Activated T-cell treated with anti-CD3 and anti-CD28 coated beads, Interleukin-2, amount 50 U/mL, for 1 hour (primary cell): ENCODE measurements around the gene PRKAG2.
"Not testable (repeated sequence)": the region's sequence is repeated elsewhere in the genome, so short reads cannot be mapped to it uniquely, and the experiment has no call there.

Experiments used
- DNase-seq: peaks from one replicate; pipeline ENCODE4 v3.0.0-alpha.2; 2020

The PRKAG2 gene

DNA sequence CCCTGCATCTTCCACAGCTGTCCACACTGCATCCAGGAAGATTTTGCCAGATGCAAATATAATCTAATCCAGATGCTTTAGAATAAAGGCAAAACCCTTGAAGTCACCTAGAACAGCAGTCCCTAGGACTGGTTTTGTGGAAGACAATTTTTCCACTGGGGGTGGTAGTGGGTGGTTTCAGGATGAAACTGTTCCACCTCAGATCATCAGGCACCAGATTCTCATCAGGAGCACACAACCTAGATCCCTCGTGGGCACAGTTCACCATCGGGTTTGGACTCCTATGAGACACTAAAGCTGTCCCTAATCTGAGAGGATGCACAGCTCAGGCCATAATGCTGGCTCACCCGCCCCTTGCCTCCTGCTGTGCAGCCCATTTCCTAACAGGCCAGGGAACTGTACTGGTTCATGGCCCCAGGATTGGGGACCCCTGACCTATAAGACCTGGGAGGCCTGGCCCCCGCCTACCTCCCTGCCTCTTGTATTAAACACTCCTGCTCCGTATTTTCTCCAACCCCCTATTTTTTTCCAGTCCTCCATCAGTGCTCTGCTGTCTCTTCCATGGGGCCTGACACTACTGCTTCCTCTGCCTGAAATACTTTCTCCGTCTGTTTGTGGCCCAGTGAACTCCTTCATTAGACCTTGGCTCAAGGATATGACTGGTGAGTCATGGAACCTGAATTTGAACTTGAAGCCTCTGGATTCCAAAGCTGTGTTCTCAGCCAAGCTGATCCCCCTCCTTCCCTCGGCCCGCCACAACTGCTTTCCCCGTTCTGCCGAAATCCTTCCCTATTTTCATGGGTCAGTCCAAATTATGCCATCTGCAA, 277.3 kb downstream of the PRKAG2 start:
- no peak for DNase-seq

DNA sequence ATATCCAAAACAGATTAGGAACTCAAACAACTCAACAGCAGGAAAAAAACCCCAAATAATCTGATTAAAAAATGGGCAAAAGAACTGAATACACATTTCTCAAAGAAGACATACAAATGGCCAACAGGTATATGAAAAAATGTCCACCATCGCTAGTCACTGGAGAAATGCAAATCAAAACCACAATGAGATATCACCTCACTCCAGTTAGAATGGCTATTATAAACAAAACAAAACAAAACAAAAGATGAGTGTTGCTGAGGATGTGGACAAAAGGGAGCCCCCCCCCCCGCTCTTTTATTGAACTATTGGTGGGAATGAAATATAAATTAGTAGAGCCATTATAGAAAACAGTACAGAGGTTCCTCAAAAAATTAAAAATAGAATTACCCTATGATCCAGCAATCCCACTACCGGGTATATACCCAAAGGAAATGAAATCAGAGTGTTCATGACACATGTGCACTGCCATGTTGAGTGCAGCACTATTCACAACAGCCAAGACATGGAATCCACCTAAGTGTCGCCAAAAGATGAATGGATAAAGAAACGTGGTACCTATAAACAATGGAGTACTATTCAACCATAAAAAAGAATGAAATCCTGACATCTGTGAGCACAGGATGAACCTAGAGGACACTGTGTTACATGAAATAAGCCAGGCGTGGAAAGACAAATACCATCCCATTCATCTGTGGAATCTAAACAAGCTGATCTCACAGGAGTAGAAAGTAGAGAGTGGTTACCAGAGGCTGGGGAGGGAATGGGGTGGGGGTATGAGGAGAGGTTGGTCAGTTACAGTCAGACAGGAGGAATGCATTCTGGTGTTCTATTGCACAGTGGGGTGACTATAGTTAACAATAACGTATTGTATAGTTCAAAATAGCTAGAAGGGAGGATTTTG, 279.1 kb downstream of the PRKAG2 start:
- DNase-seq, result no peak

DNA sequence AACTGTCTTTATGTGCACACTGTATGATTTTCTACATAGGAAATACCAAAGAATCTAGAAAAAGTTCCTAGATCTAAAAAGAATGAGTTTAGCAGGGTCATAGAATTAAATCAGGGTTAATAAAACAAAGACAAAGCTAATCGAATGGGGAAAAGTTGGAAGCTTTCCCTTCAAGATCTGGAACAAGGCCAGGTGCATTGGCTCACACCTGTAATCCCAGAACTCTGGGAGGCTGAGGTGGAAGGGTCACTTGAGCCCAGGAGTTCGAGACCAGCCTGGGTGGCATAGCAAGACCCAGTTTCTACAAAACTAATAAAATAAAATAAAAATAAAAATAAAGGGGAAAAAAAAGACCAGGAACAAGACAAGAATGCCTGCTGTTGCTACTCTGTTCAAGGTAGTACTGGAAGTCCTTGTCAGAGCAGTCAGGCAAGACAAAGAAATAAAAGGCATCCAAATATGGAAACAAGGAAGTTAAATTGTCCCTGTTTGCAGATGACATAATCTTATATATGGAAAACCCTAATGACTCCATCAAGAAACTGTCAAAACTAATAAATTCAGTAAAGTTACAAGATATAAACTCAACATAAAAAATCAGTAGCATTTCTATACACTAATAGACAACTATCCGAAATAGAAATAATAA, 281.1 kb downstream of the PRKAG2 start:
- no peak for DNase-seq

GRCh38 chr7:151592868-151593486, 283.9 kb downstream of the PRKAG2 start:
- DNase-seq, result no peak

- DNase-seq, result no peak
These were observed 284.6 kb downstream of the PRKAG2 start for GRCh38 chr7:151592330-151592729.

DNA sequence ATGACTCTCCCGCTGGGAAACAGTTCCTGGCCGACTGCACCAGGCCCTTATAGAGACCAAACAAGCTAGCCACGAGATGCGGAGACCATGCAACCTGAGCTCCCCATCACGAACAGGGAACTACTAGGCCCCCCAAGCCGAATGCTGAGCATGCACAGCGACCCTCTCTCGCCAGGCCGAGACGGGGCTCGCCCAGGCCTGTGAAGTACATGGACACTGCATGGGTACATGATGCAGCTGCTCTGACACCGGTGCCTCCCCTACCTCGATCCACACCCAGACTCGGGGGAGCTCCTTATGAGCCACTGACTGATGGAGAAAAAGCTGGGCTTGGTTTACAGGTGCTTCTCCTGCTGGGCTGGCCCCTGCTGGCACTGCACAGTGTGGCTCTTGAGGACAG, 285.0 kb downstream of the PRKAG2 start:
- DNase-seq, result no peak

GRCh38 chr7:151590850-151591771, 285.8 kb downstream of the PRKAG2 start:
- DNase-seq, result no peak

DNA sequence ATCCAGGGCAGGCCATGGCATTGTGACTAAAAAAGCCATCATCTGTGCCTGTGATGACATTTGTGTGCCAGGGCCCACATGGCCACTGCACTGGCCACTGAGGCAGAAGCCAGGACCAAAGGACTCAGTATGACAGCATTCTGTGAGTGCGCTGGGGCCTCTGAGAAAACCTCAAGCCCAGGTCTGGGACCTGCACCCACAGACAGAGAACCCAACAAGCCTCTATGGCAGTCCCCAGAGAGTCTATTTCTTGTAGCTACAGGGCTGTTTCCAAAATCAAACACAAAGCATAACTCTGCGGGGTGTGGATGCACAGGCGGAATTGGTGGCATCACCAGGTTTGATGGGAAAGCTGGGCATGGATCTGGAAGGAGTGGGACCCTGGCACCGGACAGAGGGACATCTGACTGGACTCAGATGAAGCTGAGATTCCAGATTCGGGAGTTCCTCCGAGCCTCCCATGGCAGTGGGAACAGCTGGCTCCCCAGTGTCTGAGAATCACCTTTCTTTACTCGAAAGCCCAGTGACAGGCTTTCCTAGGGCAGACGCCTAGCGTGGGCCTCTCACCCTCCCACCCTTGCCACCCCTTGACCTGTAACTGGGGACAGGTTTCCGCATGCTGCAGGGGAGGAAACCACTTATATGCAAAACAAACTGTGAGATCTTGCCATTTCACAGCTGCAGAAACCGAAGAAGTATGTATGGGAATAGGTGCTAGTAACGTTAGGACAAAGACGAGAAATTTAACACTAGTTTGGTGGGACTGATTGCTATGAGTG, 286.7 kb downstream of the PRKAG2 start:
- no peak for DNase-seq

DNA sequence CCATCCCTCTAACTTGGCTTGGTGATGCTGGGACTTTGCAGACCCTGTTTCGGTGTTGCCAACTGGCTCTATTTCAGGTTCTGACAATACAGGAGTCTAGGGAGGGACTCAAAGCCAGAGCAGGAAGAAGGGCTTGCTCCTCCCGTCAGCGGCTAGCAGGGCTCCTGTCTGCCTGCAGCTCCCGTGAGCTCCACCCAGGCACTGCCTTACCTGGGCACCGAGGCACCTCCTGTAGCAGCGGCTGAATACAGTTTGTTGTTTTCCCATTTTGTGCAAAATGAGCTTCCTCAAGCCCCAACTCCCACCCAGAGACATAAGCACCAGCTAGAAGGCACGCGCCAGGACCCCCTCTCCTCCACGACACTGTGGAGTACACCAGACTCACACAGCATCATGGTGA, 287.9 kb downstream of the PRKAG2 start:
- DNase-seq, result no peak

- DNase-seq, result no peak
These were observed 290.2 kb downstream of the PRKAG2 start for GRCh38 chr7:151586531-151587260.

- no peak for DNase-seq
These were observed 291.0 kb downstream of the PRKAG2 start for GRCh38 chr7:151585744-151586393.

DNA sequence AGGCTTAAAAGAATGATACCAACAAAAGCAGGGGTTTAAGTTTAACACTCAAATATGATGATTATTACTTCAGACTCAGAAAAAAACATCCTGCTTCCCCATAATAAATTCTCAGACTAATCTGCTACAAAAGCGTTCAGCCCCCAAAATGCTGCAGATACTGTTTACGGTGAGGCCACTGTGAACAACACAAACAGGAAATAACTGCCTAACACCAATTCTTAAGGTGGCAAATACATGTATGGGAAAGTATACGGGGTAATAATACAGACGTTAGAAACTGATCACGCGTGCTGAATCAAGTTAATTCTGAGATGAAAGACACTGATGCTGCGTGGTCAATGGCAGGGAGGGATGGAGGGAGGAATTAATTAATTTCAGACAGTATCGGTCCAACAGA, 295.2 kb downstream of the PRKAG2 start:
- no peak for DNase-seq

GRCh38 chr7:151579644-151580043, 297.3 kb downstream of the PRKAG2 start:
- DNase-seq, result no peak

- DNase-seq, result no peak
These were observed 301.5 kb downstream of the PRKAG2 start for GRCh38 chr7:151575410-151575809.

DNA sequence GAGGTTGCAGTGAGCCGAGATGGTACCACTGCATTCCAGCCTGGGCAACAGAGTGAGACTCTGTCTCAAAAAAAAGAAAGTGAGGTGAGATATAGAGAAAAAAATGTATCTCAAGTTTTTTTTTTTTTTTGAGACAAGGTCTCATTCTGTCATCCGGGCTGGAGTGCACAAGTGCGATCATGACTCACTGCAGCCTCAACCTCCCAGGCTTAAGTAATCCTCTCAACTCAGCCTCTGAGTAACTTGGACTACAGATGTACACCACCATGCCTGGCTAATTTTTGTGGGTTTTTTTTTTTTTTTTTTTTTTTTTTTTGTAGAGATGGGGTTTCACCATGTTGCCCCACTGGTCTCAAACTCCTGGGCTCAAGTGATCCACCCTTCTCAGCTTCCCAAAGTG, 303.9 kb downstream of the PRKAG2 start:
- DNase-seq, result not testable (repeated sequence)

DNA sequence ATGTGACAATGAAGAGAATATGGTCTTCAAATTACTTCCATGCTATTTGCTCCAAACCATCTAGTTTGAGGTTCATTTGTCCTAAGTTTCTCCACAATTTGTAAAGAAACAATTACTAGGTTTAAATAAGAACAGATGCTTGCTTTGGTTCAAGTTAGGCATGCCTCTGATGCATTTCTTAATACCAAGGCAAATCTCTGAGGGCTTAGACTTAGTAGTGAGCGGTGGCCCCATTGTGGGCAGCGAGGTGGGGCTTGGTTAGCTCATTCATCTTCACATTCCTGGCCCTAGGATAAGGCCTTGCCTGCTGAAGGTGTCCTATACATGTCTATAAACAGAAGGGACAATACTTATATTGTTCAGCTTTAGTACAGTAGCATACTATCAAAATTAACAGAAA, 304.8 kb downstream of the PRKAG2 start:
- no peak for DNase-seq

GRCh38 chr7:151571471-151571870, 305.4 kb downstream of the PRKAG2 start:
- no peak for DNase-seq

- no peak for DNase-seq
These were observed 306.5 kb downstream of the PRKAG2 start for GRCh38 chr7:151570366-151570915.
